Spleen (tissue), 7 donors: Measurements from ENCODE around the gene C12orf60.

Experiments
- CTCF ChIP-seq, 11 experiments: fragments of 200-600 bp in 7 of 11; fragments of 450-650 bp in 4 of 11; sonication (generic) in 4 of 11; IDR thresholded peaks in 8 of 11; conservative IDR thresholded peaks in 3 of 11; 1 replicate in 7 of 11; 2 replicates in 4 of 11; pipeline versions ENCODE4 v1.4.0 to v1.8.0; 2016 to 2021; ENCODE audit warnings: antibody characterized with exemption in 11 of 11, inconsistent platforms in 4 of 11, mild to moderate bottlenecking in 1 of 11
- POLR2A ChIP-seq, 3 donors: fragments of 450-650 bp; IDR thresholded peaks; one replicate each; pipeline ENCODE4 v1.5.1; 2017; ENCODE audit warnings: antibody characterized with exemption in 3 of 3, mild to moderate bottlenecking in 1 of 3
- POLR2AphosphoS5 ChIP-seq, 3 donors: sonication (generic); formaldehyde crosslinking; IDR thresholded peaks; one replicate each; pipeline ENCODE4 v1.5.1; 2017; ENCODE audit warnings: antibody characterized with exemption in 3 of 3
- donor health status: DM: no; HTN: no; CAD: no; lungs with moderate emphysema.
- donor health status: DM: no; HTN: no; CAD: no.
- donor health status: DM: no; HTN: no; CAD: no.

- TF ChIP-seq CTCF (IDR thresholded peaks at IDR 0.05 in 8 of 11, conservative IDR thresholded peaks at IDR 0.05 in 3 of 11): no peak
- no peak for TF ChIP-seq POLR2A (IDR thresholded peaks at IDR 0.05)
- no peak for TF ChIP-seq POLR2AphosphoS5 (IDR thresholded peaks at IDR 0.05)
These were observed 10.5 kb downstream of the C12orf60 start, which contains the start of gene SMCO3 for GRCh38 chr12:14814014-14814413.
